HepG2 (cell line): ENCODE measurements around the gene CDH12. TPM values are rescaled to one million over a fixed set of nuclear protein-coding genes. Genes with fewer than 3 reads are reported as not detected.

Experiments
- ATAC-seq: fragments of 200-7000 bp; cut with Tn5 transposase; 3 replicates; pipeline ENCODE4 v1.9.1; 2020; ENCODE audit warnings: mild to moderate bottlenecking, moderate library complexity
- BruUV-seq: library from RNA; stranded (reverse); fragments of 400-500 nt; replicated peaks from 2 replicates; lab custom pipeline; 2021; lab: Mats Ljungman, UMichigan
- CTCF ChIA-PET: fragments of 300-600 bp; formaldehyde crosslinking; extraction: SDS; loops from one replicate; lab custom pipeline; 2021; ENCODE audit warnings: low total read pairs, inconsistent platforms, low intra/inter-chr PET ratio; lab: Yijun Ruan, JAX
- POLR2A ChIA-PET: fragments of 350-600 bp; sonication (Branson Sonifier 250); formaldehyde crosslinking; loops from one replicate; lab custom pipeline; 2020; ENCODE audit warnings: antibody characterized with exemption, inconsistent platforms; lab: Yijun Ruan, JAX
- DNase-seq: peaks from one replicate; pipeline ENCODE4 v3.0.0-alpha.2; 2015; ENCODE audit warnings: low spot score
- FAIRE-seq: peaks from 3 replicates; lab custom pipeline; 2011; peaks lifted over from hg19 to GRCh38; lab: Jason Lieb, UNC
- H2AFZ ChIP-seq: one replicate; pipeline ENCODE4 v1.6.1; 2011; ENCODE audit warnings: low read length, inconsistent platforms
- H3K27ac ChIP-seq: fragments of 300-600 bp; 3 replicates; pipeline ENCODE4 v1.8.0; 2011; ENCODE audit warnings: mixed run types, mild to moderate bottlenecking, mixed read lengths, low read length, inconsistent platforms; ENCODE audit not compliant: insufficient read depth; ENCODE audit errors: extremely low read length
- H3K27me3 ChIP-seq, 2 experiments: fragments of 200-600 bp in 1 of 2; 2 replicates in 1 of 2; 3 replicates in 1 of 2; pipeline versions ENCODE4 v1.6.0 to v1.8.0; 2011; ENCODE audit warnings: low read length in 2 of 2, mild to moderate bottlenecking in 2 of 2, moderate library complexity in 2 of 2, inconsistent platforms in 1 of 2; ENCODE audit not compliant: insufficient read depth in 2 of 2, control insufficient read depth in 1 of 2
- H3K36me3 ChIP-seq, 2 experiments: fragments of 200-600 bp in 1 of 2; replicated peaks in 1 of 2; 2 replicates in 1 of 2; 3 replicates in 1 of 2; pipeline versions ENCODE4 v1.5.1 to v1.8.0; 2011; ENCODE audit warnings: low read length in 2 of 2, inconsistent platforms in 1 of 2; ENCODE audit not compliant: insufficient read depth in 2 of 2, control insufficient read depth in 1 of 2
- H3K4me1 ChIP-seq: 2 replicates; pipeline ENCODE4 v1.5.1; 2012; ENCODE audit warnings: low read length, inconsistent platforms; ENCODE audit not compliant: insufficient read depth
- H3K4me2 ChIP-seq: 2 replicates; pipeline ENCODE4 v1.6.0; 2011; ENCODE audit warnings: low read depth, low read length, inconsistent platforms
- H3K4me3 ChIP-seq, 3 experiments: fragments of 200-600 bp in 1 of 3; sonication (generic), shearing (Covaris generic) in 1 of 3; replicated peaks in 1 of 3; 2 replicates each; pipeline ENCODE4 v1.5.1; 2011 to 2016; ENCODE audit warnings: low read length in 3 of 3, inconsistent platforms in 2 of 3, low read depth in 2 of 3, mild to moderate bottlenecking in 2 of 3, control low read depth in 1 of 3, mixed read lengths in 1 of 3; ENCODE audit not compliant: insufficient read depth in 1 of 3
- H3K79me2 ChIP-seq: one replicate; pipeline ENCODE4 v1.6.1; 2011; ENCODE audit warnings: low read length, inconsistent platforms; ENCODE audit not compliant: insufficient read depth
- H3K9ac ChIP-seq: 2 replicates; pipeline ENCODE4 v1.6.0; 2011; ENCODE audit warnings: mild to moderate bottlenecking, low read depth, low read length, inconsistent platforms; ENCODE audit not compliant: insufficient read depth
- H3K9me3 ChIP-seq: 2 replicates; pipeline ENCODE4 v1.5.1; 2012; ENCODE audit warnings: mild to moderate bottlenecking, low read length
- H4K20me1 ChIP-seq: 2 replicates; pipeline ENCODE4 v1.6.0; 2011; ENCODE audit warnings: inconsistent platforms, mild to moderate bottlenecking, low read length, moderate library complexity; ENCODE audit not compliant: insufficient read depth
- KAT8 ChIP-seq: IDR thresholded peaks from 2 replicates; pipeline ENCODE4 v1.6.1; 2016; ENCODE audit warnings: missing genetic modification reagents, missing compliant biosample characterization
- U2AF1 ChIP-seq: fragments of 200-400 bp; formaldehyde crosslinking; optimal IDR thresholded peaks from 2 replicates; pipeline ENCODE3; 2017; ENCODE audit warnings: mild to moderate bottlenecking, low read depth, low read length
- ZNF790 ChIP-seq: sonication (generic); formaldehyde crosslinking; IDR thresholded peaks from 2 replicates; pipeline ENCODE4 v1.8.0; 2022; ENCODE audit warnings: missing genetic modification reagents, mild to moderate bottlenecking, borderline replicate concordance
- WGBS: methylation state at CpG from one replicate; pipeline ENCODE4 v1.1.6; 2017; ENCODE audit warnings: low lambda C conversion rate; 5-methylcytosine and 5-hydroxymethylcytosine counted together
- in situ Hi-C: cut with HindIII; loops from 2 replicates; pipeline ENCODE4 v1.10.0; 2017; ENCODE audit warnings: low pct_unique_long_range_greater_than_20kb; ENCODE audit not compliant: extremely low pct_ligation_motif_present
- intact Hi-C: fragments of 100-400 bp; cut with micrococcal nuclease; formaldehyde crosslinking; loops from one replicate; pipeline ENCODE4 v1.10.0; 2022; ENCODE audit not compliant: unreplicated experiment
- polyA plus RNA-seq, 8 experiments: library from polyadenylated mRNA; depleted of rRNA in 3 of 8; stranded (reverse) in 7 of 8; unstranded in 1 of 8; fragments of >200 nt; fragmentation: Illumina TruSeq in 4 of 8; extraction: Trizol in 4 of 8; gene quantifications; 2 replicates each; pipeline versions ENCODE4 v1.2.1 to v1.2.3, GENCODE V29; 2011 to 2016; ENCODE audit warnings: low read depth in 4 of 8, missing spikeins in 1 of 8, mixed read lengths in 1 of 8; ENCODE audit not compliant: insufficient read depth in 1 of 8
- total RNA-seq, 5 experiments: library from RNA; depleted of rRNA; stranded (reverse); fragments of >200 nt; fragmentation: Illumina TruSeq; extraction: Trizol; gene quantifications; 2 replicates each; pipeline ENCODE4 v1.2.3, GENCODE V29; 2016; ENCODE audit warnings: low read depth in 1 of 5
- TF ChIP-seq, protein P1 (sequence below): sonication (generic); formaldehyde crosslinking; IDR thresholded peaks from 2 replicates; pipeline ENCODE4 v1.8.0; 2022; ENCODE audit warnings: mild to moderate bottlenecking, missing genetic modification reagents; ENCODE audit not compliant: insufficient replicate concordance
- TF ChIP-seq, protein P2 (sequence below): sonication (generic); formaldehyde crosslinking; IDR thresholded peaks from 2 replicates; pipeline ENCODE4 v1.4.0; 2020; ENCODE audit warnings: mild to moderate bottlenecking, missing genetic modification reagents

CDH12 gene
- total and polyA plus RNA-seq, 2 of the 13 experiments (the other 11 are each of a cell fraction or from before 2014, with no cell fraction given) = not detected

DNA sequence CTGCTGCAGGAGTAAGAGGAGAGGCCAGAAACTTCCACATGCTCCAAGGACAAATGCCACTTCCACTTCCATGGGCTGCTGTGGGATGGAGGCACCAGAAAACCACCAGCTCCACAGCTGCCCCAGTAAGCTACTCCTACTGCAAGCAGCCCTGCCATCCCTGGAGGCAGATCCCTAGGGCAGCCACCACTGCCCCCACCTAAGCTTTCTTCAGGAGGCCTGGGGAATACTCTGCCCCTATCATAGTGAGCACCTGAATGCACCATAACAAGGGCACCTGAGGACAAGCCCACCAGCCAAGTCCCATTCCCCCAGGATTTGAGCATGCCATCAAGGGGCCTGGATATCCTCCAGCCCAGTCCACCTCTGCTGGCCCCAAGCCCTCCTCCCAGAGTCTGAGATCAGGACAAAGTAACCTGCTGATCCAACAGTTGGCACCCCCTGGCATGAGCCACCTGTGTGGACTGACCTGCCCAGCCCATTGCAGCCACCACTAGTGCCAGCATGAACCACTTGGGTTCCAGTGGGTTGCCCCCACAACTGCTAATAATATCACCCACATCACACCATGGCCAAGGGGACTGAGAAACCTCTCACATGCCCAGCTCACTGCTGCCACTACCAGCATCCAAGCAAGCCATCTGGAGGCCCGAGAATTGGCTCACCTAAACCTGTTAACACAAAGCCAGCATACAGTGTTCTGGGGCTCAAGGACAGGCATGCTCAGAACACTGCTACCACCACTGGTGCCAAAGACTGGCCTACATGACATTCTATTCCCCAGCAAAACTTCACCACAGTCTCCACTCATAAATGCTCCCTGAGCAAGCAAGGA lies 480.1 kb downstream of the CDH12 start:
- BruUV-seq = no TSS peak

DNA sequence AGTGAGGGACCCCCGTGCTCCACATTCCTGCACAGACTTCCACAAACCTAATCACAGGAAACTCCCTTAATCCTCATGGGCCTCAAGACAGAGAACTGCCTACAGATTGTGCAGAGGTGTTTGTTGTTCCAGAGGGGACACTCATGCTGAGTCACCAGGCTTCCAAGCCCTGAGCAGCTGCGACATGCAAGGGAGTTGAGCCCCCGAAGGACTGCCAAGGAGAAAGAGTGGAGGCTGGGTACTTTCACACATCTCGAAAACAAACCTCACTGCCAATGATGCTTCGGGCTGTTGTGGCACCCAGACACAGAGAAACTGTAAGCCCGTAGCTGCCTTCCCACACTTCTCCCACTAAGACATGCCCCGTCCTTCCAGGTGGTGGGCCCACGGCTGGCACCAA lies 480.8 kb downstream of the CDH12 start:
- no peak overlapping the region for H2AFZ ChIP-seq
- FAIRE-seq = no peak
- ATAC-seq = no peak

More for the DNA sequence above, 480.1 kb downstream of the CDH12 start:
- H4K20me1 ChIP-seq = no peaks in the 10 kb centered on the region
- no peaks in the 10 kb centered on the region for H3K36me3 ChIP-seq
- H3K27me3 ChIP-seq = no peaks in the 10 kb centered on the region
- H2AFZ ChIP-seq = no peak overlapping the region
- no peaks in the 10 kb centered on the region for H3K4me1 ChIP-seq
- TF ChIP-seq, protein P1, sequence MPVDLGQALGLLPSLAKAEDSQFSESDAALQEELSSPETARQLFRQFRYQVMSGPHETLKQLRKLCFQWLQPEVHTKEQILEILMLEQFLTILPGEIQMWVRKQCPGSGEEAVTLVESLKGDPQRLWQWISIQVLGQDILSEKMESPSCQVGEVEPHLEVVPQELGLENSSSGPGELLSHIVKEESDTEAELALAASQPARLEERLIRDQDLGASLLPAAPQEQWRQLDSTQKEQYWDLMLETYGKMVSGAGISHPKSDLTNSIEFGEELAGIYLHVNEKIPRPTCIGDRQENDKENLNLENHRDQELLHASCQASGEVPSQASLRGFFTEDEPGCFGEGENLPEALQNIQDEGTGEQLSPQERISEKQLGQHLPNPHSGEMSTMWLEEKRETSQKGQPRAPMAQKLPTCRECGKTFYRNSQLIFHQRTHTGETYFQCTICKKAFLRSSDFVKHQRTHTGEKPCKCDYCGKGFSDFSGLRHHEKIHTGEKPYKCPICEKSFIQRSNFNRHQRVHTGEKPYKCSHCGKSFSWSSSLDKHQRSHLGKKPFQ (CRISPR knock-in tag) = no peak
- TF ChIP-seq ZNF790 (CRISPR knock-in tag) (no peak), KAT8 (no peak), U2AF1 (no peak)
- DNase-seq (no peak), FAIRE-seq (no peak), ATAC-seq (no peak)
- intact Hi-C loops (no loop called here), in situ Hi-C loops (no loop called here)
- H3K9me3 ChIP-seq = peaks cover 19% of the 10 kb centered on the region; the same call in 1 of the 2 replicates
- H3K79me2 ChIP-seq = no peaks in the 10 kb centered on the region
- WGBS = 0% methylated on average over 1 of the region's 1 CpG
- CTCF ChIA-PET = no interaction called here
- H3K27ac ChIP-seq = no peak overlapping the region
- no peak overlapping the region for H3K9ac ChIP-seq
- H3K4me2 ChIP-seq = no peak overlapping the region
- POLR2A ChIA-PET = no interaction called here
- no peak overlapping the region for H3K4me3 ChIP-seq

More for the DNA sequence above, 480.8 kb downstream of the CDH12 start:
- Histone ChIP-seq H3K4me2 (no peak overlapping the region), H3K79me2 (no peaks in the 10 kb centered on the region), H3K9ac (no peak overlapping the region), H3K27ac (no peak overlapping the region), H3K4me3 (no peak overlapping the region), H3K4me1 (no peaks in the 10 kb centered on the region), H3K27me3 (no peaks in the 10 kb centered on the region), H3K36me3 (no peaks in the 10 kb centered on the region), H3K9me3 (peaks cover 19% of the 10 kb centered on the region; the same call in 1 of the 2 replicates), H4K20me1 (no peaks in the 10 kb centered on the region)
- DNase-seq = no peak
- in situ Hi-C loops = no loop called here
- CTCF ChIA-PET = no interaction called here
- intact Hi-C loops = no loop called here
- WGBS = 0% methylated on average over 5 of the region's 8 CpGs
- POLR2A ChIA-PET = no interaction called here
- TF ChIP-seq, protein P2, sequence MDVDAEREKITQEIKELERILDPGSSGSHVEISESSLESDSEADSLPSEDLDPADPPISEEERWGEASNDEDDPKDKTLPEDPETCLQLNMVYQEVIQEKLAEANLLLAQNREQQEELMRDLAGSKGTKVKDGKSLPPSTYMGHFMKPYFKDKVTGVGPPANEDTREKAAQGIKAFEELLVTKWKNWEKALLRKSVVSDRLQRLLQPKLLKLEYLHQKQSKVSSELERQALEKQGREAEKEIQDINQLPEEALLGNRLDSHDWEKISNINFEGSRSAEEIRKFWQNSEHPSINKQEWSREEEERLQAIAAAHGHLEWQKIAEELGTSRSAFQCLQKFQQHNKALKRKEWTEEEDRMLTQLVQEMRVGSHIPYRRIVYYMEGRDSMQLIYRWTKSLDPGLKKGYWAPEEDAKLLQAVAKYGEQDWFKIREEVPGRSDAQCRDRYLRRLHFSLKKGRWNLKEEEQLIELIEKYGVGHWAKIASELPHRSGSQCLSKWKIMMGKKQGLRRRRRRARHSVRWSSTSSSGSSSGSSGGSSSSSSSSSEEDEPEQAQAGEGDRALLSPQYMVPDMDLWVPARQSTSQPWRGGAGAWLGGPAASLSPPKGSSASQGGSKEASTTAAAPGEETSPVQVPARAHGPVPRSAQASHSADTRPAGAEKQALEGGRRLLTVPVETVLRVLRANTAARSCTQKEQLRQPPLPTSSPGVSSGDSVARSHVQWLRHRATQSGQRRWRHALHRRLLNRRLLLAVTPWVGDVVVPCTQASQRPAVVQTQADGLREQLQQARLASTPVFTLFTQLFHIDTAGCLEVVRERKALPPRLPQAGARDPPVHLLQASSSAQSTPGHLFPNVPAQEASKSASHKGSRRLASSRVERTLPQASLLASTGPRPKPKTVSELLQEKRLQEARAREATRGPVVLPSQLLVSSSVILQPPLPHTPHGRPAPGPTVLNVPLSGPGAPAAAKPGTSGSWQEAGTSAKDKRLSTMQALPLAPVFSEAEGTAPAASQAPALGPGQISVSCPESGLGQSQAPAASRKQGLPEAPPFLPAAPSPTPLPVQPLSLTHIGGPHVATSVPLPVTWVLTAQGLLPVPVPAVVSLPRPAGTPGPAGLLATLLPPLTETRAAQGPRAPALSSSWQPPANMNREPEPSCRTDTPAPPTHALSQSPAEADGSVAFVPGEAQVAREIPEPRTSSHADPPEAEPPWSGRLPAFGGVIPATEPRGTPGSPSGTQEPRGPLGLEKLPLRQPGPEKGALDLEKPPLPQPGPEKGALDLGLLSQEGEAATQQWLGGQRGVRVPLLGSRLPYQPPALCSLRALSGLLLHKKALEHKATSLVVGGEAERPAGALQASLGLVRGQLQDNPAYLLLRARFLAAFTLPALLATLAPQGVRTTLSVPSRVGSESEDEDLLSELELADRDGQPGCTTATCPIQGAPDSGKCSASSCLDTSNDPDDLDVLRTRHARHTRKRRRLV = no peak
- no TSS peak for BruUV-seq
